WTC11 (cell line): ENCODE data around the gene NAV2. TPM values are rescaled to one million over a fixed set of nuclear protein-coding genes. Genes with fewer than 3 reads are reported as not detected.

Source experiments
- ATAC-seq: fragments of 200-7000 bp; cut with Tn5 transposase; 2 replicates; pipeline ENCODE4 v1.10.0; 2021; ENCODE audit warnings: mild to moderate bottlenecking, moderate library complexity
- CTCF ChIA-PET: fragments of 300-600 bp; sonication (Branson Sonifier 250); formaldehyde crosslinking; loops from one replicate; lab custom pipeline; 2021; ENCODE audit warnings: antibody characterized with exemption; lab: Charles Lee
- POLR2A ChIA-PET: fragments of 350-600 bp; sonication (Branson Sonifier 250); formaldehyde crosslinking; loops from one replicate; lab custom pipeline; 2021; ENCODE audit warnings: antibody characterized with exemption; lab: Charles Lee
- DNase-seq: peaks from one replicate; pipeline ENCODE4 v3.0.0; 2021; ENCODE audit warnings: low spot score
- H3K27ac Mint-ChIP-seq: 2 replicates; pipeline ENCODE4 v1.8.0; 2021; ENCODE audit warnings: mixed read lengths
- H3K27me3 Mint-ChIP-seq: 2 replicates; pipeline ENCODE4 v1.8.0; 2021; ENCODE audit warnings: low read depth, mild to moderate bottlenecking, moderate library complexity, mixed read lengths
- H3K36me3 Mint-ChIP-seq: 2 replicates; pipeline ENCODE4 v1.8.0; 2021; ENCODE audit warnings: mixed read lengths
- H3K4me1 Mint-ChIP-seq: 2 replicates; pipeline ENCODE4 v1.8.0; 2022; ENCODE audit warnings: mixed read lengths
- H3K4me3 Mint-ChIP-seq: 2 replicates; pipeline ENCODE4 v1.8.0; 2021; ENCODE audit warnings: mild to moderate bottlenecking, moderate library complexity, mixed read lengths
- H3K9me3 Mint-ChIP-seq: 2 replicates; pipeline ENCODE4 v1.8.0; 2021; ENCODE audit warnings: mixed read lengths
- CREM ChIP-seq: sonication (generic); formaldehyde crosslinking; IDR thresholded peaks from 2 replicates; pipeline ENCODE4 v1.8.1; 2022; ENCODE audit warnings: mild to moderate bottlenecking, missing genetic modification reagents, moderate library complexity
- ELF4 ChIP-seq: sonication (generic); formaldehyde crosslinking; IDR thresholded peaks from 2 replicates; pipeline ENCODE4 v1.8.1; 2022; ENCODE audit warnings: low read depth, mild to moderate bottlenecking, moderate library complexity, missing genetic modification reagents
- EMX1 ChIP-seq: fragments of 250-450 bp; sonication (Bioruptor Pico); IDR thresholded peaks from 2 replicates; pipeline ENCODE4 v1.8.0; 2021; ENCODE audit warnings: mild to moderate bottlenecking
- ESRRA ChIP-seq: sonication (generic); formaldehyde crosslinking; IDR thresholded peaks from 2 replicates; pipeline ENCODE4 v1.8.1; 2022; ENCODE audit warnings: mild to moderate bottlenecking, missing genetic modification reagents, borderline replicate concordance
- IRF2 ChIP-seq: sonication (generic); formaldehyde crosslinking; IDR thresholded peaks from 2 replicates; pipeline ENCODE4 v1.8.0; 2022; ENCODE audit warnings: low read depth, missing genetic modification reagents, borderline replicate concordance
- NFATC4 ChIP-seq: fragments of 250-450 bp; sonication (Bioruptor Pico); IDR thresholded peaks from 2 replicates; pipeline ENCODE4 v1.9.0; 2021; ENCODE audit warnings: mild to moderate bottlenecking
- NFE2L1 ChIP-seq: sonication (generic); formaldehyde crosslinking; IDR thresholded peaks from 2 replicates; pipeline ENCODE4 v1.8.1; 2023; ENCODE audit warnings: missing genetic modification reagents
- NR2C2 ChIP-seq: sonication (generic); formaldehyde crosslinking; IDR thresholded peaks from 2 replicates; pipeline ENCODE4 v1.8.0; 2022; ENCODE audit warnings: mild to moderate bottlenecking, missing genetic modification reagents
- NR3C1 ChIP-seq: sonication (generic); formaldehyde crosslinking; conservative IDR thresholded peaks from 2 replicates; pipeline ENCODE4 v1.8.1; 2023; ENCODE audit warnings: low read depth, mild to moderate bottlenecking, missing genetic modification reagents
- PRRX2 ChIP-seq: fragments of 250-450 bp; sonication (Bioruptor Pico); IDR thresholded peaks from 2 replicates; pipeline ENCODE4 v1.8.0; 2021; ENCODE audit warnings: mild to moderate bottlenecking
- ZNF138 ChIP-seq: sonication (generic); formaldehyde crosslinking; conservative IDR thresholded peaks from 2 replicates; pipeline ENCODE4 v1.8.1; 2022; ENCODE audit warnings: mild to moderate bottlenecking, moderate library complexity, missing genetic modification reagents
- ZNF423 ChIP-seq: fragments of 250-450 bp; sonication (Bioruptor Pico); IDR thresholded peaks from 2 replicates; pipeline ENCODE4 v2.1.2; 2022; ENCODE audit warnings: mild to moderate bottlenecking, moderate library complexity
- total RNA-seq: library from RNA; stranded (reverse); gene quantifications from 3 replicates; pipeline ENCODE4 v1.2.3, GENCODE V29; 2021
- TF ChIP-seq, protein P1 (sequence below): sonication (generic); formaldehyde crosslinking; IDR thresholded peaks from 2 replicates; pipeline ENCODE4 v1.8.0; 2023; ENCODE audit warnings: mild to moderate bottlenecking, missing genetic modification reagents
- TF ChIP-seq, protein P2 (sequence below): fragments of 250-450 bp; sonication (Bioruptor Pico); conservative IDR thresholded peaks from 2 replicates; pipeline ENCODE4 v1.9.0; 2021; ENCODE audit warnings: mild to moderate bottlenecking
- TF ChIP-seq, protein P3 (sequence below): sonication (generic); formaldehyde crosslinking; IDR thresholded peaks from 2 replicates; pipeline ENCODE4 v1.8.1; 2022; ENCODE audit warnings: mild to moderate bottlenecking, moderate library complexity, missing genetic modification reagents
- TF ChIP-seq, protein P4 (sequence below): fragments of 250-450 bp; sonication (Bioruptor Pico); IDR thresholded peaks from 2 replicates; pipeline ENCODE4 v1.9.0; 2021; ENCODE audit warnings: mild to moderate bottlenecking, borderline replicate concordance
- TF ChIP-seq, protein P5 (sequence below): sonication (generic); formaldehyde crosslinking; IDR thresholded peaks from 2 replicates; pipeline ENCODE4 v1.8.0; 2022; ENCODE audit warnings: mild to moderate bottlenecking, missing genetic modification reagents
- TF ChIP-seq, protein P6 (sequence below): sonication (generic); formaldehyde crosslinking; IDR thresholded peaks from 2 replicates; pipeline ENCODE4 v1.8.1; 2023; ENCODE audit warnings: mild to moderate bottlenecking, moderate library complexity, missing genetic modification reagents
- TF ChIP-seq, protein P7 (sequence below): fragments of 250-450 bp; sonication (Bioruptor Pico); IDR thresholded peaks from 2 replicates; pipeline ENCODE4 v1.8.0; 2021; ENCODE audit warnings: mild to moderate bottlenecking
- TF ChIP-seq, protein P8 (sequence below): sonication (generic); formaldehyde crosslinking; IDR thresholded peaks from 2 replicates; pipeline ENCODE4 v1.8.1; 2023; ENCODE audit warnings: mild to moderate bottlenecking, missing genetic modification reagents

Gene NAV2
- total RNA-seq, 1 experiment from 2014 or later = 42.8 TPM

DNA sequence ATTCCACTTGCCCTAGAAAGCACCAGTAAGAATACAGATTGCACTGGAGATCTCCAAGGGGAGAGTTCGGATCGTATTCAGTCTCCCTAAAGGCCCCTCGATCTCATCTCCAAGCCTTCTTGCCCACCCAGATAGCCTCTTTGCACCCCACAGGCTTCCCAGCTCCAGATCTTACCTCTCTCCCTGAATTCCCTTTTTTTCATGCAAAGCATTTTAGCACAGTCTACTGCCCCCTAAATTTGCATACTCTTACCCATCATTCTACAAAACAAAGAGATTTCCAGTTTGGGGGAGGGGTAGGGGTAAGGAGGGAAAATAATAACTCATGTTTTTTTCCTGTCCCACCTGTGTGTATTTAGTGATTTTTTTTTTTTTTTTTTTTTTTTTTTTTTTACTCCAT lies 105.2 kb downstream of the NAV2 start (continued):
- TF ChIP-seq, protein P1, sequence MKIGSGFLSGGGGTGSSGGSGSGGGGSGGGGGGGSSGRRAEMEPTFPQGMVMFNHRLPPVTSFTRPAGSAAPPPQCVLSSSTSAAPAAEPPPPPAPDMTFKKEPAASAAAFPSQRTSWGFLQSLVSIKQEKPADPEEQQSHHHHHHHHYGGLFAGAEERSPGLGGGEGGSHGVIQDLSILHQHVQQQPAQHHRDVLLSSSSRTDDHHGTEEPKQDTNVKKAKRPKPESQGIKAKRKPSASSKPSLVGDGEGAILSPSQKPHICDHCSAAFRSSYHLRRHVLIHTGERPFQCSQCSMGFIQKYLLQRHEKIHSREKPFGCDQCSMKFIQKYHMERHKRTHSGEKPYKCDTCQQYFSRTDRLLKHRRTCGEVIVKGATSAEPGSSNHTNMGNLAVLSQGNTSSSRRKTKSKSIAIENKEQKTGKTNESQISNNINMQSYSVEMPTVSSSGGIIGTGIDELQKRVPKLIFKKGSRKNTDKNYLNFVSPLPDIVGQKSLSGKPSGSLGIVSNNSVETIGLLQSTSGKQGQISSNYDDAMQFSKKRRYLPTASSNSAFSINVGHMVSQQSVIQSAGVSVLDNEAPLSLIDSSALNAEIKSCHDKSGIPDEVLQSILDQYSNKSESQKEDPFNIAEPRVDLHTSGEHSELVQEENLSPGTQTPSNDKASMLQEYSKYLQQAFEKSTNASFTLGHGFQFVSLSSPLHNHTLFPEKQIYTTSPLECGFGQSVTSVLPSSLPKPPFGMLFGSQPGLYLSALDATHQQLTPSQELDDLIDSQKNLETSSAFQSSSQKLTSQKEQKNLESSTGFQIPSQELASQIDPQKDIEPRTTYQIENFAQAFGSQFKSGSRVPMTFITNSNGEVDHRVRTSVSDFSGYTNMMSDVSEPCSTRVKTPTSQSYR (CRISPR knock-in tag) = peak; percentile 13; the same call in 1 of the 2 replicates
- TF ChIP-seq IRF2 (CRISPR knock-in tag) (no peak), NR3C1 (CRISPR knock-in tag) (no peak), CREM (CRISPR knock-in tag) (no peak), EMX1 (CRISPR knock-in tag) (no peak), NFE2L1 (peak; percentile 33; the same call in 1 of the 2 replicates), ELF4 (CRISPR knock-in tag) (no peak), ZNF423 (CRISPR knock-in tag) (no peak), ESRRA (no peak)
- TF ChIP-seq, protein P2, sequence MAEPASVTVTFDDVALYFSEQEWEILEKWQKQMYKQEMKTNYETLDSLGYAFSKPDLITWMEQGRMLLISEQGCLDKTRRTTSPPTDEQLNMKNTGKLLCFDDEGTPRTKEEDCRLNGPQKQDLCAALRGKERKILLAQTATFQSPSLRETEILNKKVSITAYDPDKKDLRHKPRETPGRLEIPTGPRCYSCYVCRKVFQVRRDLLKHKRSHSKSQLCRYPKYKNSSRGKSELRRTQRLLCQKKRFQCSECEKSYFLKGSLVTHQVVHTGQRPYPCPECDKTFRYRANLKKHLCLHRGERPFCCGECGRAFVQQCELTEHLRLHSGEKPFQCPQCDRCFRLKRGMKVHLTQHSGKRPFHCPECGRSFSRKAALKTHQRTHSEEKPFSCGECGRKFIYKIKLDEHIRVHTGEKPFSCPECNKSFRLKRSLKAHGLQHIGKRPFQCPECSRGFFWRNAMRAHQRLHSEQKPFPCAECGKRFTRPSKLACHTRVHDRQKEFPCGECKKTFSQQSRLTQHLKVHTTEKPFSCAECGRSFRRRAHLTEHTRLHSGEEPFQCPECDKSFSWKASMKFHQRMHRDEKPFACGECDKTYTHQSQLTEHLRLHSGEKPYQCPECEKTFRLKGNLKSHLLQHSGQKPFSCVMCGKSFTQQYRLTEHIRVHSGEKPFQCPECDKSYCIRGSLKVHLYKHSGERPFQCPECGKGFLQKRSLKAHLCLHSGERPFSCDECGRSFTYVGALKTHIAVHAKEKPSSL (CRISPR knock-in tag) = no peak
- TF ChIP-seq, protein P3, sequence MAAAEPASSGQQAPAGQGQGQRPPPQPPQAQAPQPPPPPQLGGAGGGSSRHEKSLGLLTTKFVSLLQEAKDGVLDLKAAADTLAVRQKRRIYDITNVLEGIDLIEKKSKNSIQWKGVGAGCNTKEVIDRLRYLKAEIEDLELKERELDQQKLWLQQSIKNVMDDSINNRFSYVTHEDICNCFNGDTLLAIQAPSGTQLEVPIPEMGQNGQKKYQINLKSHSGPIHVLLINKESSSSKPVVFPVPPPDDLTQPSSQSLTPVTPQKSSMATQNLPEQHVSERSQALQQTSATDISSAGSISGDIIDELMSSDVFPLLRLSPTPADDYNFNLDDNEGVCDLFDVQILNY = no peak
- TF ChIP-seq, protein P4, sequence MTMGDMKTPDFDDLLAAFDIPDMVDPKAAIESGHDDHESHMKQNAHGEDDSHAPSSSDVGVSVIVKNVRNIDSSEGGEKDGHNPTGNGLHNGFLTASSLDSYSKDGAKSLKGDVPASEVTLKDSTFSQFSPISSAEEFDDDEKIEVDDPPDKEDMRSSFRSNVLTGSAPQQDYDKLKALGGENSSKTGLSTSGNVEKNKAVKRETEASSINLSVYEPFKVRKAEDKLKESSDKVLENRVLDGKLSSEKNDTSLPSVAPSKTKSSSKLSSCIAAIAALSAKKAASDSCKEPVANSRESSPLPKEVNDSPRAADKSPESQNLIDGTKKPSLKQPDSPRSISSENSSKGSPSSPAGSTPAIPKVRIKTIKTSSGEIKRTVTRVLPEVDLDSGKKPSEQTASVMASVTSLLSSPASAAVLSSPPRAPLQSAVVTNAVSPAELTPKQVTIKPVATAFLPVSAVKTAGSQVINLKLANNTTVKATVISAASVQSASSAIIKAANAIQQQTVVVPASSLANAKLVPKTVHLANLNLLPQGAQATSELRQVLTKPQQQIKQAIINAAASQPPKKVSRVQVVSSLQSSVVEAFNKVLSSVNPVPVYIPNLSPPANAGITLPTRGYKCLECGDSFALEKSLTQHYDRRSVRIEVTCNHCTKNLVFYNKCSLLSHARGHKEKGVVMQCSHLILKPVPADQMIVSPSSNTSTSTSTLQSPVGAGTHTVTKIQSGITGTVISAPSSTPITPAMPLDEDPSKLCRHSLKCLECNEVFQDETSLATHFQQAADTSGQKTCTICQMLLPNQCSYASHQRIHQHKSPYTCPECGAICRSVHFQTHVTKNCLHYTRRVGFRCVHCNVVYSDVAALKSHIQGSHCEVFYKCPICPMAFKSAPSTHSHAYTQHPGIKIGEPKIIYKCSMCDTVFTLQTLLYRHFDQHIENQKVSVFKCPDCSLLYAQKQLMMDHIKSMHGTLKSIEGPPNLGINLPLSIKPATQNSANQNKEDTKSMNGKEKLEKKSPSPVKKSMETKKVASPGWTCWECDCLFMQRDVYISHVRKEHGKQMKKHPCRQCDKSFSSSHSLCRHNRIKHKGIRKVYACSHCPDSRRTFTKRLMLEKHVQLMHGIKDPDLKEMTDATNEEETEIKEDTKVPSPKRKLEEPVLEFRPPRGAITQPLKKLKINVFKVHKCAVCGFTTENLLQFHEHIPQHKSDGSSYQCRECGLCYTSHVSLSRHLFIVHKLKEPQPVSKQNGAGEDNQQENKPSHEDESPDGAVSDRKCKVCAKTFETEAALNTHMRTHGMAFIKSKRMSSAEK (CRISPR knock-in tag) = no peak
- TF ChIP-seq, protein P5, sequence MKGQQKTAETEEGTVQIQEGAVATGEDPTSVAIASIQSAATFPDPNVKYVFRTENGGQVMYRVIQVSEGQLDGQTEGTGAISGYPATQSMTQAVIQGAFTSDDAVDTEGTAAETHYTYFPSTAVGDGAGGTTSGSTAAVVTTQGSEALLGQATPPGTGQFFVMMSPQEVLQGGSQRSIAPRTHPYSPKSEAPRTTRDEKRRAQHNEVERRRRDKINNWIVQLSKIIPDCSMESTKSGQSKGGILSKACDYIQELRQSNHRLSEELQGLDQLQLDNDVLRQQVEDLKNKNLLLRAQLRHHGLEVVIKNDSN (CRISPR knock-in tag) = no peak

DNA sequence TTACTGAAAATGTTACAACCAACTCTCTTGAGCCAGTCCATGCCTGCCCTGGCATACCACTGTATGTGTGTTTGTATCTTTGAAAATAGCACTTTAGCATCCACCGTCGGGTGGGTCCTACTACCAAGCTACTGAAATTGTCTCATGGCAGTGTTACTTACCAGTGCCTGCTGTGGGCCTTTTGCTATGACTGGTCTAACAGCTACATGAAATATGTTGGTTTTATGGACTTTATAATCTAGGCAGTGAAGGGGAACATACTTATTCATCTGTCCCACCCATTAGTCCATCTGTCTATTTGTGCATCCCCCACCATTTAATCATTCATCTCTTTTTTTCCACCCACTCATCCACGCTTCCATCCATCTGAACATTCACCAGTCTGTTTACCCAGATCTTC lies 106.0 kb downstream of the NAV2 start:
- H3K4me3 Mint-ChIP-seq = peak overlapping the region; percentile 27
- no peaks in the 10 kb centered on the region for H3K27me3 Mint-ChIP-seq
- DNase-seq (no peak), ATAC-seq (no peak)
- ChIA-PET POLR2A (interaction anchor here (1.3 kb wide), 1 partner anchor 9 kb away, joined by 5 read pairs; no protein-coding TSS in a partner anchor), CTCF (interaction anchor here (1.4 to 3.2 kb wide), 3 partner anchors 10 to 85 kb away, joined by 3 to 26 read pairs (median 4); no protein-coding TSS in a partner anchor)
- H3K27ac Mint-ChIP-seq = peak overlapping the region; percentile 93
- H3K36me3 Mint-ChIP-seq = peaks cover 15% of the 10 kb centered on the region
- H3K9me3 Mint-ChIP-seq = no peaks in the 10 kb centered on the region
- H3K4me1 Mint-ChIP-seq = peaks cover 82% of the 10 kb centered on the region
- TF ChIP-seq ZNF138 (CRISPR knock-in tag) = no peak
- no peak for TF ChIP-seq NR2C2 (CRISPR knock-in tag)
- TF ChIP-seq, protein P6, sequence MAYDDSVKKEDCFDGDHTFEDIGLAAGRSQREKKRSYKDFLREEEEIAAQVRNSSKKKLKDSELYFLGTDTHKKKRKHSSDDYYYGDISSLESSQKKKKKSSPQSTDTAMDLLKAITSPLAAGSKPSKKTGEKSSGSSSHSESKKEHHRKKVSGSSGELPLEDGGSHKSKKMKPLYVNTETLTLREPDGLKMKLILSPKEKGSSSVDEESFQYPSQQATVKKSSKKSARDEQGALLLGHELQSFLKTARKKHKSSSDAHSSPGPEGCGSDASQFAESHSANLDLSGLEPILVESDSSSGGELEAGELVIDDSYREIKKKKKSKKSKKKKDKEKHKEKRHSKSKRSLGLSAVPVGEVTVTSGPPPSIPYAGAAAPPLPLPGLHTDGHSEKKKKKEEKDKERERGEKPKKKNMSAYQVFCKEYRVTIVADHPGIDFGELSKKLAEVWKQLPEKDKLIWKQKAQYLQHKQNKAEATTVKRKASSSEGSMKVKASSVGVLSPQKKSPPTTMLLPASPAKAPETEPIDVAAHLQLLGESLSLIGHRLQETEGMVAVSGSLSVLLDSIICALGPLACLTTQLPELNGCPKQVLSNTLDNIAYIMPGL = no peak
- TF ChIP-seq, protein P7, sequence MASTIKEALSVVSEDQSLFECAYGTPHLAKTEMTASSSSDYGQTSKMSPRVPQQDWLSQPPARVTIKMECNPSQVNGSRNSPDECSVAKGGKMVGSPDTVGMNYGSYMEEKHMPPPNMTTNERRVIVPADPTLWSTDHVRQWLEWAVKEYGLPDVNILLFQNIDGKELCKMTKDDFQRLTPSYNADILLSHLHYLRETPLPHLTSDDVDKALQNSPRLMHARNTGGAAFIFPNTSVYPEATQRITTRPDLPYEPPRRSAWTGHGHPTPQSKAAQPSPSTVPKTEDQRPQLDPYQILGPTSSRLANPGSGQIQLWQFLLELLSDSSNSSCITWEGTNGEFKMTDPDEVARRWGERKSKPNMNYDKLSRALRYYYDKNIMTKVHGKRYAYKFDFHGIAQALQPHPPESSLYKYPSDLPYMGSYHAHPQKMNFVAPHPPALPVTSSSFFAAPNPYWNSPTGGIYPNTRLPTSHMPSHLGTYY = no peak
- no peak for TF ChIP-seq NFATC4
- TF ChIP-seq PRRX2 = no peak
- TF ChIP-seq, protein P8, sequence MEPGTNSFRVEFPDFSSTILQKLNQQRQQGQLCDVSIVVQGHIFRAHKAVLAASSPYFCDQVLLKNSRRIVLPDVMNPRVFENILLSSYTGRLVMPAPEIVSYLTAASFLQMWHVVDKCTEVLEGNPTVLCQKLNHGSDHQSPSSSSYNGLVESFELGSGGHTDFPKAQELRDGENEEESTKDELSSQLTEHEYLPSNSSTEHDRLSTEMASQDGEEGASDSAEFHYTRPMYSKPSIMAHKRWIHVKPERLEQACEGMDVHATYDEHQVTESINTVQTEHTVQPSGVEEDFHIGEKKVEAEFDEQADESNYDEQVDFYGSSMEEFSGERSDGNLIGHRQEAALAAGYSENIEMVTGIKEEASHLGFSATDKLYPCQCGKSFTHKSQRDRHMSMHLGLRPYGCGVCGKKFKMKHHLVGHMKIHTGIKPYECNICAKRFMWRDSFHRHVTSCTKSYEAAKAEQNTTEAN (CRISPR knock-in tag) = no peak
